ENCODE results near the gene PIM1.
"Not testable (repeated sequence)": the region's sequence is repeated elsewhere in the genome, so short reads cannot be mapped to it uniquely, and the experiment has no call there.

Gene PIM1

DNA sequence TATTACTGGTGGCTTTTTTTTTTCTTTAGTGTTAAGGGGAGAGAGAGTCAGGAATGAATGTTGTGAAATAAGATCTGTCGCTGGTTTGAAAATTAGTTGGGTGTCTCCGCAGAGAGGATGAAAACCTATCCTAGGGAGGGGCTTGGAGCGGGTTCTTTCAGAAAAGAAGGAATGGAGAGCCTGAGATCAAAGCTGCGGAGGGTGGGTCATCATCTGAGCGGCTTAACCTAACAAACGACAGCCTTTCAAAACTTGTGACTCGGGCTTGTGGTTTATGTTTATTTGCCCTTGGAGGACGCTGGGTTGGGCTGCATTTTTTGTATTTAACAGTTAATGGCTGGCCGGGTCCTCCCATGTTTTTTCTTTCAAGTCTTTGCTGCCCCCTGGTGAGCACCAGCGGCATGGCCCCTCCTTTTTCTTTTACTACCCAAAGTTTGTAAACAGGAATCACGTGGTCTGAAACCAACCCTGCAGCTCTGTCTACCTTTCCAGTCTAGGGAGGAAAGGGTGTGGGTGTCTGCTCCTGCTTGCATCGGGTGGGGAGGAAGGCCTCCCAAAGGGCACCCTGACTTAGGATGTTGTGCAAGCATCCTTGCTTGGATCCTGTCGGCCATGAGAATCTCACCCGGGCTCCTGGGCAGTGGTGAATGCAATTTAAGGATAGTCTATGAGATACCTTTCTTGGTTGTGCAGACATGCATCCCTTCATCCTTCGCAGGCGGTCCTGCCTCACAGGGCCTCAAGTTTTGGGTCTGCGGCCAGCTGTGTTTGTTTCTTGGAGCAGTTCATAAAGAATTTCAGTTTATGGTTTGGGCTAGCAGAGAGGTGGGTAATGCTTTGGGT lies 2.2 kb downstream of the PIM1 start:
- DNase-seq, result peak; percentile 95

DNA sequence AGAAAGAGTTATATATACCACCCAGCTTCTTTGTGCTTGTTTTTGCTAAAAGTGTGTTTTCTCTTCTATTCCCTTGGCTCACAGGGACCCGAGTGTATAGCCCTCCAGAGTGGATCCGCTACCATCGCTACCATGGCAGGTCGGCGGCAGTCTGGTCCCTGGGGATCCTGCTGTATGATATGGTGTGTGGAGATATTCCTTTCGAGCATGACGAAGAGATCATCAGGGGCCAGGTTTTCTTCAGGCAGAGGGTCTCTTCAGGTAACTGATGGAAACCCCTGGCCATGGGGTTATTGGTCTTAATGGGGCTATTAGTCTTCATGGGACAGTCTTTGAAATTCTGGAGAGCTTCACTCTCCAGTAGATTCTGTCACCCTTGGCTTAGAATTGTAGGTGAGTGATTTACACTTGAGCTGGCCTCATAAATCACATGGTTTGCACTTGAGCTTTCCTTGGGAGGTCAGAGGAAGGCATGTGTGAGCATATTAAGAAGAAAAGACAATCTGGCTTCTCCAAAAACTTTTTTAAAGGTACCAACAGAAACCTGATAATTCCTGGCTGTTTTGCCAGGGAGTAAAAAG lies 3.0 kb downstream of the PIM1 start:
- DNase-seq, result no peak

- DNase-seq, result peak; percentile 62
These were observed 3.7 kb downstream of the PIM1 start for GRCh38 chr6:37173493-37174195.

- no peak for DNase-seq
These were observed 4.2 kb downstream of the PIM1 start for GRCh38 chr6:37174196-37174514.

DNA sequence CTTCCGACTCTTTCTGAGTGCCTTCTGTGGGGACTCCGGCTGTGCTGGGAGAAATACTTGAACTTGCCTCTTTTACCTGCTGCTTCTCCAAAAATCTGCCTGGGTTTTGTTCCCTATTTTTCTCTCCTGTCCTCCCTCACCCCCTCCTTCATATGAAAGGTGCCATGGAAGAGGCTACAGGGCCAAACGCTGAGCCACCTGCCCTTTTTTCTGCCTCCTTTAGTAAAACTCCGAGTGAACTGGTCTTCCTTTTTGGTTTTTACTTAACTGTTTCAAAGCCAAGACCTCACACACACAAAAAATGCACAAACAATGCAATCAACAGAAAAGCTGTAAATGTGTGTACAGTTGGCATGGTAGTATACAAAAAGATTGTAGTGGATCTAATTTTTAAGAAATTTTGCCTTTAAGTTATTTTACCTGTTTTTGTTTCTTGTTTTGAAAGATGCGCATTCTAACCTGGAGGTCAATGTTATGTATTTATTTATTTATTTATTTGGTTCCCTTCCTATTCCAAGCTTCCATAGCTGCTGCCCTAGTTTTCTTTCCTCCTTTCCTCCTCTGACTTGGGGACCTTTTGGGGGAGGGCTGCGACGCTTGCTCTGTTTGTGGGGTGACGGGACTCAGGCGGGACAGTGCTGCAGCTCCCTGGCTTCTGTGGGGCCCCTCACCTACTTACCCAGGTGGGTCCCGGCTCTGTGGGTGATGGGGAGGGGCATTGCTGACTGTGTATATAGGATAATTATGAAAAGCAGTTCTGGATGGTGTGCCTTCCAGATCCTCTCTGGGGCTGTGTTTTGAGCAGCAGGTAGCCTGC lies 4.8 kb downstream of the PIM1 start:
- no peak for DNase-seq

DNA sequence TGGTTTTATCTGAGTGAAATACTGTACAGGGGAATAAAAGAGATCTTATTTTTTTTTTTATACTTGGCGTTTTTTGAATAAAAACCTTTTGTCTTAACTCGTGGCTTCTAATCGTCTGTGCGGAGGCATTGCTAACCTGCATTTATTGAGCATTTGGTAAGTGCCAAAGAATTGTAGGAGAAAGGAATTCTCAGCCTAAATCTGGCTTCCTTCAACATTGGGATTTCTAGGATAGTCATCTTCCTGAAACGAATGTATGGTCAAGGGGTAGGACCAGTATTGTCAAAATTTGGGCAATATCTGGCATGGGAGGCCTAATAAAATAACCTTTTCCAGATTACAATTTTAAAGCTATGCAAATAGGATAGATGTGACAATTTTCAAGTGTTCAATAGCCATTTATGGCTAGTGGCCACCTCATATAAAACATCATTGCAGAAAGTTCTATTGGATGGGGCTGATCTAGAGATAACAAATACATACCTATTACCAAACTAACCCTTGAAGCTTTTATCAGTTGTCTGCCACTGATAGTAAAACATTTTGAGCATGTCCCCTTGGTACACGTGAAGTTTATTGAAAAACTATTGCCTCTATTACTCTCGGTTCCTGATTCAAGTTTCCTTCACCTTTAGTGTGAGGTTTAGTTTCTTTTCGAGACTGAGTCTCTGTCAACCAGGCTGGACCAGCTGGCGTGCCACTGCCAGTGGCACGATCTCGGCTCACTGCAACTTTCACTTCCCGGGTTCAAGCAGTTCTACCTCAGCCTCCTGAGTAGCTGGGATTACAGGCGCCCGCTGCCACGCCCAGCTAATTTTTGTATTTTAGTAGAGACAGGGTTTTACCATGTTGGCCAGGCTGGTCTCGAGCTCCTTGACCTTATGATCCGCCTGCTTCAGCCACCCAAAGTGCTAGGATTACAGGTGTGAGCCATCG lies 5.6 kb downstream of the PIM1 start:
- peak; percentile 55 for DNase-seq

GRCh38 chr6:37176268-37177076 lies 6.5 kb downstream of the PIM1 start:
- DNase-seq, result peak; percentile 22

DNA sequence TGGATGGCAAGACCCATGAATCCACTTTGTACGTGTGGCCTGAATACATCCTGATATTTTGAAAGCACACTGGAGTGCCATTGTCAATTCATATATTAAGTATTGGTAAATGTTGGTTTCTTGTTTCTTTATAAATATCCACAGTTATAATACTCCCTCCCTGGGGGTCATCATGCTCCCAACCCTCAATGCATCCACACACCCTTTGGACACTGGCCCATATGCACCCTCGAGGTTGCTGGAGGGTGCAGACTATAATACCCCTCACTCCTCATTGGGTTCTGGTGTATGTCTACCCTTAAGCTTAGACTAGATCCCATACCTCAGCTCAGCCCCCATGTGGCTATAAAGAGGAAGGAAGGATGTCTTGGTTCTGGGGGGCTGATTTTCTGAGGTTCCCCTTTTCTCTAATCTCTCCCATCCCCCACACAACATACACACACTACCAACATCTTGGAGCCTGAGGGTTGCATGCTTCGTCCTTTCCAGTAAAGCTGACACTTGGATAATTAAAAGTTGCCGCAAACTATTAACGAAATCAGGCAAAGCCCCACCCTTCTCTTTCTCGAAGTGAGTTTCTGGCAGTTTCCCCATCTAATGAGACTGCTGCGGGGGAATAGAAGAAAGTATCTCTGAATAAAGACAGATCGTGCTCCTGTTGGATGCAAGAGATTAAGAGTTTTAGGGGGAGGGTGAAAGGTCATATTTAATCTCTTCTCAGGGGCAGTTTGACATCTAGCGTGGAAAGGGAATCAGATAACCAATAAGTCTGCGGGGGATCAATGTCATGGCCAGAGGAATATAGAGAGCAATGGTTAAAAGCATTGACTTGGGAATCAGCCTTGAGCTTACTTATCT lies 7.4 kb downstream of the PIM1 start:
- no peak for DNase-seq

GRCh38 chr6:37177935-37178517 lies 8.1 kb downstream of the PIM1 start:
- DNase-seq, result no peak

GRCh38 chr6:37180075-37180474 lies 10.1 kb downstream of the PIM1 start:
- no peak for DNase-seq

- not testable (repeated sequence) for DNase-seq
These were observed 10.7 kb downstream of the PIM1 start for GRCh38 chr6:37180610-37181009.

DNA sequence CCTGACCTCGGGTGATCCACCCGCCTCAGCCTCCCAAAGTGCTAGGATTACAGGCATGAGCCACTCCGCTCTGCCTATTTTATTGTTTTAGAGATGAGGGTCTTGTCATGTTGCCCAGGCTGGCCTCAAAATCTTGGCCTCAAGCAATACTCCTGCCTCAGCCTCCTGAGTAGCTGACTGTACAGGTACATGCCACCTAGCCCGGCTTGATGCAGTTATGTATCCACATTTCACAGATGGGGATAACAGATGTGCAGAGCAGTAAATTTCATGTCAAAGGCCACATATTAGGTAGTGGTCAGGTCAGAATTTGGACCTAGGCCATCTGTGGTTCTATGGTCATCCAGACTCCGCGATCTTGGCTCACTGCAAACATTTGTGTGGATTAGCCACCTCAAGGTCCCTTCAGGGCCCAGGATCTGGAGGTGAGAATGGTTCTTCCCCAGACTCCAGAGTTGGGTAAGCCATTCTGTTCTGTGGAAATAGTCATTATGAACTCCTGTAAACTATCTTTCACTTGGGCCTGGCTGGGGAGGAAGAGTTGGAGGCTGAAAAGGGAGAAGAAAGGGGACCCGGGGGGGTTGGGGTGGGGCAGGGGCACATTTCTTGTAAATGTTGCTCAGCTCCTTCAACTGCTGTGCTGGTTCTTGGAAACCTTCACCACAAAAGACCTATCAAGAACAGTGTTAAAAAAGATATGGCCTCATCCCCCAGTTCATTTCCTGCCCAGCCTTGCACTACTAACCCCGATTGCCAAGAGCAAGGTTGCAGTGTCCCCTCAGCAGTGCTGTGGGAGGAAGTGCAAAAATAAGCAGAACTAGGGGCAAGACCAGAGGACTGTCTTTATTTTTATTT lies 13.0 kb downstream of the PIM1 start:
- peak; percentile 91 for DNase-seq

DNA sequence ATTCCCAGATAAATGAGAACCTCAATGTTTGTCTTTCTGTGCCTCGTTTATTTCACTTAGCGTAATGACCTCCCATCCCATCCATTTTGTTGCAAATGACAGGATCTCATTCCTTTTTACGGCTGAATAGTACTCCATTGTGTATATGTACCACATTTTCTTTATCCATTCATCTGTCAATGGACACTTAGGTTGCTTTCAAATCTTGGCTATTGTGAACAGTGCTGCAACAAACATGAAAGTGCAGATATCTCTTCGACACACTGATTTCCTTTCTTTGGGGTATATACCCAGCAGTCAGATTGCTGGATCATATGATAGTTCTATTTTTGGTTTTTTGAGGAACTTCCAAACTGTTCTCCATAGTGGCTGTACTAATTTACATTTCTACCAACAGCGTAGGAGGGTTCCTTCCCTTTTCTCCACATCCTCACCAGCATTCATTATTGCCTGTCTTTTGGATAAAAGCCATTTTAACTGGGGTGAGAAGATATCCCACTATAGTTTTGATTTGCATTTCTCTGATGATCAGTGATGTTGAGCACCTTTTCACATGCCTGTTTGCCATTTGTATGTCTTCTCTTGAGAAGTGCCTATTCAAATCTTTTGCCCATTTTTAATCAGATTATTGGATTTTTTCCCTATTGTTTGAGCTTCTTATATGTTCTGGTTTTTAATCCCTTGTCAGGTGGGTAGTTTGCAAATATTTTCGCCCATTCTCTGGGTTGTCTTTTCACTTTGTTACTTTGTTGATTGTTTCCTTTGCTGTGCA lies 16.2 kb downstream of the PIM1 start:
- not testable (repeated sequence) for DNase-seq

DNA sequence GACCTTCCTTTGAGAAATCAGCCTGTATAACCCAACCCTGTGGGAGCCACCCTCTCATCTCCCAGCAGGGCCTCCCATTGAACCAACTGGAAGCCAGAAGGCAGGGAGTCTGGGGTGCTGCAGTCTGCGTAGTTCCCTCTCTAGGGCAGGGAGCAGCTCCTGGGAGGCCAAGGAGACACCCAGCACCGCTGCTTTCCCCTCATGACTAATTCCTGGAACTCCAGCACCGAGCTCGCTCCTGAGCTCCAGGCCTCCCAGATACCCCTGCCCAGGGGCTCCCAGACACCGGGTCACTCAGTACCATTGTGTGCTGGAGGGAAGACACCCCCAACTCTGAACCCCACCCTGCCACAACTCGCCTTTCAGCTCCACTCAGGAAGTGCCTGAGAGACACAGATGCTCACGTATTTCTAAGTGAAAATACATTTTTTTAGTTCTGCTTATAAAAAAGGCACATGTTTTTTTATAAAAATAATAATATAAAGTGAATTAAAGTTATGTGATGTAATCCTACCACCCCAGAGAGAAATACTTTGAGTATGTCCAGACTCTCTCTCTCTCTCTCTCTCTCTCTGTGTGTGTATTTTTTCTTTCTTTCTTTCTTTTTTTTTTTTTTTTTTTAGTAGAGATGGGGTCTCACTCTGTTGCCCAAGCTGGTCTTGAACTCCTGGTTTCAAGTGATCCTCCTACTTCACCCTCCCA lies 17.5 kb downstream of the PIM1 start:
- DNase-seq, result no peak

GRCh38 chr6:37188962-37189510 lies 19.1 kb downstream of the PIM1 start:
- no peak for DNase-seq

GRCh38 chr6:37190159-37190535 lies 20.2 kb downstream of the PIM1 start:
- no peak for DNase-seq

DNA sequence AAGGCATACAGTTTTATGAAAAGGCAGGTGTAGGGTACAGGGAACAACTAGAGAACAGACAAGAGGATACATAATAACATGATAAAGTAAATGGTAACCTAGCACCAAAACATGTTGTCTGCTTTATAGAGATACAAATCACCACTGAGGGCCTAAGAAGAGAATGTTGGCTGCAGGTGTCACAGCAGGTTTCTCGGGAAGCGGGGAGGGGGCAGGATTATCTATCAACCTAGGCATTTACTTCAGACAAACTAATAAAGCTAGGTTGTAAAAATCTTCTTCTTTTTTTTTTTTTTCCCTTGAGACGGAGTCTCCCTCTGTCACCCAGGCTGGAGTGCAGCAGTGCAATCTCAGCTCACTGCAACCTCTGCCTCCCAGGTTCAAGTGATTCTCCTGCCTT lies 22.7 kb downstream of the PIM1 start:
- DNase-seq, result no peak

Measured in activated CD4-positive, alpha-beta T cell treated with anti-CD3 and anti-CD28 coated beads, Interleukin-2, Interleukin-6, amounts not matched to agents 100 ng/mL and 50 ng/mL, durations not matched to agents 16 hours and 8 hours (primary cell).